Hematopoietic multipotent progenitor cell treated with erythropoietin and hydrocortisone succinate and interleukin-3 and kit ligand, for 4 days (in vitro differentiated cells): ENCODE results near the gene CREB3L1.
"Not testable (repeated sequence)": the region's sequence is repeated elsewhere in the genome, so short reads cannot be mapped to it uniquely, and the experiment has no call there.

ENCODE experiments used
- DNase-seq: peaks from one replicate; pipeline ENCODE4 v3.0.0-alpha.2; 2015

Gene CREB3L1

GRCh38 chr11:46296528-46297448 is 19.3 kb downstream of the CREB3L1 start:
- peak; percentile 41 for DNase-seq

GRCh38 chr11:46298699-46299433 is 21.4 kb downstream of the CREB3L1 start:
- DNase-seq = no peak

- no peak for DNase-seq
These were observed 22.0 kb downstream of the CREB3L1 start for GRCh38 chr11:46299451-46299961.

DNA sequence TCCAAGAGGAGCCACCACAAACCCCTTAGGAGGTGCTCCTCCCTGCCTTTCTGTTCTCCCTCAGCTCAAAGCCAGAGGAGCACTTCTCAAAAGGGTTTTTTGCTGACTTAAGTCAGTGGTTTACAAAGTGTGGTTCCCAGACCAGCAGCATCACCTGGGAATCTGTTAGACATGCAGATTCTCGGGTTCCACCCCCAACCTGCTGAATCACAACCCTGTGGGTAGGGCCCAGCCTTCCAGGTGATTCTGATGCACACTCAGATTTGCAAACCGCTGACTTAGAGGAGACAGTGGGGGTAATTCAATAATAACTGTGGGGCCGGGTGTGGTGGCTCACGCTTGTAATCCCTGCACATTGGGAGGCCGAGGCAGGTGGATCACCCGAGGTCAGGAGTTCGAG is 22.8 kb downstream of the CREB3L1 start:
- DNase-seq = no peak

GRCh38 chr11:46302866-46303265 is 25.4 kb downstream of the CREB3L1 start:
- no peak for DNase-seq

DNA sequence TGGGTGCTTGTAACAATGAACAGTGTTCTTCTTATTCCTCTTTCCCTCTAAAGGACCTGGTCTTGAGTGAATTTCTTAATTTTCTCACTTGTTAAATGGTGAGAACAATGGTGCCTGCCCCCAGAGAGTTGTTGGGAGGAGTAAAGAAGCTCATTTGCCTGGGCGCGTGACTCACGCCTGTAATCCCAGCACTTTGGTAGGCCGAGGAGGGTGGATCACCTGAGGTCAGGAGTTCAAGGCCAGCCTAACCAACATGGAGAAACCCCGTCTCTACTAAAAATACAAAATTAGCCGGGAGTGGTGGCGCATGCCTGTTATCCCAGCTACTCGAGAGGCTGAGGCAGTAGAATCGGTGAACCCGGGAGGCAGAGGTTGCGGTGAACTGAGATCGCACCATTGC is 26.6 kb downstream of the CREB3L1 start:
- DNase-seq = not testable (repeated sequence)

DNA sequence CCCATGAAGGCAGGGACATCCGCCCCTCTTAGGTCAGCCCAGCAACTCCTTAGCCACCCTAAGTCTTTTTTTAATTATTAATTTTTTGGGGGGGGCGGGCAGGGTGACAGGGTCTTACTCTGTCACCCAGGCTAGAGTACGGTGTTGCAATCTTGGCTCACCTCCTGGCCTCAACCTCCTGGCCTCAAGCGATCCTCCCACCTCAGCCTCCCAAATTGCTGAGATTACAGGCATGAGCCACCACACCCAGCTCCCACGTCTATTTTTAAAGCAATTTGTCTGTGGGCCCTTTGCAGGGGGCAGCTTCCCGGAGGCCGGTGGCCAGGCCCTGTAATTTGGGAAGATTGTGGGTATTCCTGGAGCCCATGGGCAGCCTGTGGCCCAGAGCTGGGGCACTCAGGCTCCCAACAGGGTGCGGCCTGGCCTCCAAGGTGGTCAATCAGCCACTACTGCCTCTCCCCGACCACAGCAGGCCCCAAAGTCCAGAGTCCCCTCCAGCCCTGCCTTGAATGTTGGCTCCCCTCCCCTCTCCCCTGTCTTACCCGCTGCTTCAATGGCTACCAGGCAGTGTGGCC is 27.2 kb downstream of the CREB3L1 start:
- DNase-seq = no peak

DNA sequence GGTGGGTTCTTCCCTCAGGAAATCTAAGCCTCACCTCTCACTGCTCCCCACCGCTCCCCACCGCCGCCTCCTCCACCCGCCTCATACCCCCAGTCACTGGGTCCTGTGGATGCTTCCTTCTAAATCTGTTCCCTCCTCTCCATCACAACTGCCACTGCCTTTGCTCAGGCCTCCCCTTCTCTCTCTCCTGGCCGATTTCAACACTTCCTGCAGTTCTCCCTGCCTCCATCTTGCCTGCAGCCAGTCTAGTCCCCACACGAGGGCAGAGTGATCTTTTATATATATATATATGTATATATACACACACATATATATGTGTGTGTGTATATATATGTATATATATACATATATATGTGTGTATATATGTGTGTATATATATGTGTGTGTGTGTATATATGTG is 27.8 kb downstream of the CREB3L1 start:
- DNase-seq = peak; percentile 85

DNA sequence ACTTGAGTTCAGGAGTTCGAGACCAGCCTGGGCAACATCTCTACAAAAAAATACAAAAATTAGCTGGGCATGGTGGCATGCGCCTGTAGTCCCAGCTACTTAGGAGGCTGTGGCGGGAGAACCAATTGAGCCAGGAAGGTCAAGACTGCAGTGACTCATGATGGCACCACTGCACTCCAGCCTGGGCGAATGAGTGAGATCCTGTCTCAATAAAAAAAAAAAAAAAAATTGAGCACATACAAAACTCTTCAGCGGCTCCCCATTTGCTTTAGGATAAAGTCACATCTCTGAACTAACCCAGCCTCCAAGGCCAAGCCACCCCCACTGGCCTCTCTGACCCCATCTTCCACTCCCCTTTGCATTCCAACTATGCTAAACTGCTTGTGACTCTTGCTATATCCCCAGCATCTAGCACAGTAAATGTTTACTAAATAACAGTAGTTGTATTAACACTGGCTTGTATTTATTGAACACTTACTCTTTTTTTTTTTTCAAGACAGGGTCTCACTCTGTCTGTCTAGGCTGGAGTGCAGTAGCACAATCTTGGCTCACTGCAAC is 28.9 kb downstream of the CREB3L1 start:
- no peak for DNase-seq

- DNase-seq = no peak
These were observed 29.9 kb downstream of the CREB3L1 start for GRCh38 chr11:46307369-46307768.

DNA sequence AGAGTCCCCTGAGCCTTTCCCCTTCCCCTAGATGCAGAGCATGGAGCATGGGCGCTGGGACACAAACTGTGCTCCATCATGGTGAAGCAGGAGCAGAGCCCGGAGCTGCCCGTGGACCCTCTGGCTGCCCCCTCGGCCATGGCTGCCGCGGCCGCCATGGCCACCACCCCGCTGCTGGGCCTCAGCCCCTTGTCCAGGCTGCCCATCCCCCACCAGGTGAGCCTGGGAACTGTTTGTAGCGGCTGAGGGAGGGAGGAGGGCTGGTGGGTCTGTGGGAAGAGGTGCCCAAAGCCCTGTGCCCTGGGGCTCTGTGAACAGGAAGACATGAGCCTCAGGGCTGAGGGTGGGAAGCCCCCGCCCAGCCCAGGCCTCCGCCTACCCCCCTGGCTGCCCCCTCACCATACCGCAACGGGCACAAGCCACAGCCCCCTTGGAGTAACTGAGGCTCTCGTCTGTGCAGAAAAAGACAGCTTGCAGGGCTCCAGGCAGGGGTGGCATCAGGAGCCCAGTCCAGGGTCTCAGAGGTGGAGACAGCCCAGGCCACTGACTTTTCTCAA is 30.4 kb downstream of the CREB3L1 start:
- no peak for DNase-seq

GRCh38 chr11:46308631-46309419 is 31.4 kb downstream of the CREB3L1 start:
- DNase-seq = peak; percentile 84

GRCh38 chr11:46309814-46310259 is 32.4 kb downstream of the CREB3L1 start:
- peak; percentile 72 for DNase-seq

- DNase-seq = peak; percentile 90
These were observed 37.7 kb downstream of the CREB3L1 start for GRCh38 chr11:46315033-46315738.

DNA sequence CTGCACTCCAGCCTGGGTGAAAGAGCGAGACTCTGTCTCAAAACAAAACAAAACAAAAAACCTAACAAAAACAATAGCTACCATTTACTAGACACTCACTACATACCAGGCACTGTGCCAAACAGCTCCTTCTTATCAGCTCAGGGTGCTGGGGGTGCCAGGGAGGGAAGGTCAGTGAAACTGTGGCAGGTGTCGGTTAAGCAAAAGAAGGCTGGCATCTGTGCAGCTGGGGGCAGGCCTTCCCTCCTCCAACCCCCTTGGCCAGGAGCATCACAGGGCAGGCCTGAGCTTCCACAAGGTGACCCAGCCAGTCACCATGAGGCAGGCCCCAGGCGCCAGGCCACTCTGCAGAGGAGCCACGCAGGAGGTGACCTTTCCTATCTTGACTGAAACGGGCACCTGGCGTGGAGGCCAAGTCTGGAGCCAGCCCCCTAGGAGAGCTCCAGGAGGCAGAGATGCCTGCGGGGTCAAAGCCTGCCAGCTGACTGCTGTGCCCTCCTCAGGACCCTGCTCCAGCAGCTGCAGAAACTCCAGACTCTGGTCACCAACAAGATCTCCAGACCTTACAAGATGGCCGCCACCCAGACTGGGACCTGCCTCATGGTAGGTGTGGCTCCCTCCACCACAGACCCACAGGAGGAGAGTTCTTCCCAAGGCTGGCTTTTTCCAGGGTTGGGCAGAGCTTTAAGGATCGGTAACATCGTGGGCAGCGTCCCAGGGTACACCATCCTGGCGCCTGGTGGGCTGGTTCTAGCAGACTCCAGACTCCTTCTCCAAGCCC is 38.5 kb downstream of the CREB3L1 start:
- peak; percentile 82 for DNase-seq

DNA sequence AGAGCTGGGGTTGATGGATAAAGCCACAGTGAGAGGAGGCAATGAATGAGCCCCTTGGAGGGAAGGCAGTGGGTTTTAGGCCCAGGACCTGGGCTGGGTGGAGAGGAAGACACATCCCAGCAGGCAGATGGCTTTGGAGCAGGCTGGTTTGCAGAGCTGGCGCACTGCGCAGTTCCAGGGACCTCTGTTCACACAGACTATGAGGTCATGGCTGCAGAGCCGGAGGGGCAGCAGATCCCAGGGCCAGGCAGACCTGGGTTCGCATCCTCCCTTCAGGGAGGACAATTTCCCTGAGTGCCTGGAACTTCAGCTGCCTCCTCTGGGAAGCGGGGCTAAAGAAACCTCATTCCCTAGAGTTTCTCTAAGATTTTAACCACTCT is 41.6 kb downstream of the CREB3L1 start:
- no peak for DNase-seq

GRCh38 chr11:46321757-46322156 is 44.3 kb downstream of the CREB3L1 start:
- DNase-seq = peak; percentile 66

DNA sequence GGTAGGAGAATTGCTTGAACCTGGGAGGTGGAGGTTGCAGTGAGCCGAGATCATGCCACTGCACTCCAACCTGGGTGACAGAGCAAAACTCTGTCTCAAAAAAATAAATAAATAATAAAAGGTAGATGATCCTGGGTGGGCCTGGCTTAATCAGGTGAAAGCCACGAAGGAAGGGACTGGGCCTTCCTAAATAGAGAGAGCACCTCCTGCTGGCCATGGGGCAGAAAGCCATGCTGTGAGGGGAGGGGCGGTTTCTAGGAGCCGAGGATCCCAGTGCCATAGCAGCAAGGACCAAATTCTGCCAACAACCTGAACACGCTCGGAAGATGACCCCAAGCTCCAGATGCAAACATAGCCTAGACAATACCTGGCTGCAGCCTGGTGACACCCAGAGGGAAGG is 45.3 kb downstream of the CREB3L1 start:
- DNase-seq = peak; percentile 46

GRCh38 chr11:46326813-46327416 is 49.5 kb downstream of the CREB3L1 start:
- no peak for DNase-seq

- DNase-seq = no peak
These were observed 50.4 kb downstream of the CREB3L1 start for GRCh38 chr11:46327829-46328228.
